Measurements from ENCODE around the gene CISH. TPM values are rescaled to one million over a fixed set of nuclear protein-coding genes. Genes with fewer than 3 reads are reported as not detected.
A peak's percentile ranks its signal among the peaks of the same experiment; 100 is the strongest.

The CISH gene
- total and polyA plus RNA-seq, 9 donors = 6.2 to 28.0 (median 21.9) TPM

DNA sequence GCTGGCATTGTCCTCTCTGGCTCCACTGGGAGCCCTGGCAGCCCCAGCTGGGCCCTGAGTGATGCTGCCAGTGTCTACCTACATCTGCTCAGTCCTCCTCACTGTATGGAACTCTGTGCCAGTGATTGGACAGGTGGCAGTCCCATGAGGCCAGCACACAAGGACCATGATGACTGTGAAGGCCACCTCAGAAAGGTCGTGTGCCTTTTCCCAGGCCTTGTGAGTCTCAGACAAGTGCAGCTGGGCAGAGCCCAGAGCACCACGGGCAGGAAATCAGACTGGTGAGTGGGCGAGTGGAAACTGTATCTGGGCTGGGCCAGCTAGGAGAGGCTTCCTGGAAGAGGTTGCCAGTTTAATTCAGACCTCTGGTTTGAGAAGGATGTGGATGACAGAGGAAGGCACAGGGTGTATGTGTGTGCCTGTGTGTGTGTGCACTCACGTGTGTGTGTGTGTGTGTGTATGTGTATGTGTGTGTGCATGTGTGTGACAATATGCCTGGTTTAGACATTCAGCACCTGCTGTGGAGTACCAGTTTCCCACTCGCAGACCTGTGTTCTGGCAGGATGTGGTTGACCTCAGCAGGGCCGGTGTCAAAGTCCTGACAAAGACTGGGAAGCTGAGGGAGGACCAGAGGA is 12.4 kb upstream of the CISH start:
- DNase-seq = no peak

DNA sequence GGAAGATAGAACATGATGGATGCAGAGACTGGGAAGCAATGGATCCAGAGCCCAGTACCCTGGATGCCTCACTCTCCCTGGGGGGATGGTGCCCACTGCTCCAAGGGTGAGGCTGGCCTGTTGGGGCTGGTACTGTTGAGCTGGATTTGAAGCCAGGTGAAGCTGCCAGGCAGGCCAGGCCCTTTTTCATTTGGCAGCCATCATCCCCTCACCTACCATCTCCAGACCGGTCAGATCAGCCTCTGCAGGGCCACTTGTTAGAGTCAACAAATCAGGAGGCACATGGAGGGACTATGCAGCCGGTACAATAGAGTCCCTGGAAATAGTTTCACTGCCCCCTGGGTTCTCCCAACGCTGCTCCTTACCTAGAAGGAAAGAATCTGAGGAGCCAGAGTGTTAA is 11.3 kb upstream of the CISH start:
- Histone ChIP-seq H3K9me3 (no peaks in the 10 kb centered on the region), H3K27ac (no peak overlapping the region), H3K36me3 (no peaks in the 10 kb centered on the region), H3K4me3 (no peak overlapping the region), H3K4me1 (ENCODE audit: insufficient read depth) (peaks cover 2% of the 10 kb centered on the region), H3K27me3 (no peaks in the 10 kb centered on the region)
- 82 to 85% (median 83%) methylated on average over 3 of the region's 3 CpGs for WGBS, 3 donors
- no peak for DNase-seq
- TF ChIP-seq POLR2A (IDR thresholded peaks at IDR 0.05) = no peak
- no peak for TF ChIP-seq EP300 (IDR thresholded peaks at IDR 0.05)
- intact Hi-C loops (cut with DNase I) = no loop called here

More for the DNA sequence above, 12.4 kb upstream of the CISH start:
- Histone ChIP-seq H3K27ac (no peak overlapping the region), H3K36me3 (no peaks in the 10 kb centered on the region), H3K4me1 (ENCODE audit: insufficient read depth) (peaks cover 2% of the 10 kb centered on the region), H3K27me3 (no peaks in the 10 kb centered on the region), H3K9me3 (no peaks in the 10 kb centered on the region), H3K4me3 (no peak overlapping the region)
- 58 to 67% (median 62%) methylated on average over 6 of the region's 6 CpGs for WGBS, 3 donors
- TF ChIP-seq, protein P1, sequence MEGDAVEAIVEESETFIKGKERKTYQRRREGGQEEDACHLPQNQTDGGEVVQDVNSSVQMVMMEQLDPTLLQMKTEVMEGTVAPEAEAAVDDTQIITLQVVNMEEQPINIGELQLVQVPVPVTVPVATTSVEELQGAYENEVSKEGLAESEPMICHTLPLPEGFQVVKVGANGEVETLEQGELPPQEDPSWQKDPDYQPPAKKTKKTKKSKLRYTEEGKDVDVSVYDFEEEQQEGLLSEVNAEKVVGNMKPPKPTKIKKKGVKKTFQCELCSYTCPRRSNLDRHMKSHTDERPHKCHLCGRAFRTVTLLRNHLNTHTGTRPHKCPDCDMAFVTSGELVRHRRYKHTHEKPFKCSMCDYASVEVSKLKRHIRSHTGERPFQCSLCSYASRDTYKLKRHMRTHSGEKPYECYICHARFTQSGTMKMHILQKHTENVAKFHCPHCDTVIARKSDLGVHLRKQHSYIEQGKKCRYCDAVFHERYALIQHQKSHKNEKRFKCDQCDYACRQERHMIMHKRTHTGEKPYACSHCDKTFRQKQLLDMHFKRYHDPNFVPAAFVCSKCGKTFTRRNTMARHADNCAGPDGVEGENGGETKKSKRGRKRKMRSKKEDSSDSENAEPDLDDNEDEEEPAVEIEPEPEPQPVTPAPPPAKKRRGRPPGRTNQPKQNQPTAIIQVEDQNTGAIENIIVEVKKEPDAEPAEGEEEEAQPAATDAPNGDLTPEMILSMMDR (IDR thresholded peaks at IDR 0.05) = no peak
- TF ChIP-seq POLR2A (IDR thresholded peaks at IDR 0.05) = no peak
- TF ChIP-seq EP300 (IDR thresholded peaks at IDR 0.05) = no peak
- intact Hi-C loops (cut with DNase I) = no loop called here

DNA sequence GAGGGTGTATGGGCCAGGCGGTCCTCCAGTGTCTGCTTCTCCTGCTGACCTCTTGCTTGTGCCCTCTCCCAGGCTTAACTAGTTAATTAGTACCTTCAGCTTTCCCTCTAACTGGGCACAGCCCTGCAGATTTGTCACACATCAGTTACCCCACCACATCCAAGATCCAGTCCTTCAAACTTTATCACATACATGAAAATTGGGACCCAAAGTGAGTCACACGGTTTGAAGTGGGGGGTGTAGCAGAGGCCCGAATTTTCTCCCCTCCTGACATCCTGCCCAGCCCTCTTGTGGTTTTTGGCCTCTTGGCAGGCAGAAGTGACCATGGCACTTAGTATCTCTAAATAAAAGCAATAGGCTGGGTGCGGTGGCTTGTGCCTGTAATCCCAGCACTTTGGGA is 9.2 kb upstream of the CISH start:
- Histone ChIP-seq H3K4me3 (no peak overlapping the region), H3K9me3 (no peaks in the 10 kb centered on the region), H3K4me1 (ENCODE audit: insufficient read depth) (peaks cover 5% of the 10 kb centered on the region), H3K27ac (no peak overlapping the region), H3K27me3 (no peaks in the 10 kb centered on the region), H3K36me3 (no peaks in the 10 kb centered on the region)
- DNase-seq = no peak
- 61 to 67% (median 64%) methylated on average over 4 of the region's 4 CpGs for WGBS, 3 donors
- TF ChIP-seq, protein P1 (IDR thresholded peaks at IDR 0.05) = no peak
- TF ChIP-seq EP300 (IDR thresholded peaks at IDR 0.05) = no peak
- intact Hi-C loops (cut with DNase I) = no loop called here

DNA sequence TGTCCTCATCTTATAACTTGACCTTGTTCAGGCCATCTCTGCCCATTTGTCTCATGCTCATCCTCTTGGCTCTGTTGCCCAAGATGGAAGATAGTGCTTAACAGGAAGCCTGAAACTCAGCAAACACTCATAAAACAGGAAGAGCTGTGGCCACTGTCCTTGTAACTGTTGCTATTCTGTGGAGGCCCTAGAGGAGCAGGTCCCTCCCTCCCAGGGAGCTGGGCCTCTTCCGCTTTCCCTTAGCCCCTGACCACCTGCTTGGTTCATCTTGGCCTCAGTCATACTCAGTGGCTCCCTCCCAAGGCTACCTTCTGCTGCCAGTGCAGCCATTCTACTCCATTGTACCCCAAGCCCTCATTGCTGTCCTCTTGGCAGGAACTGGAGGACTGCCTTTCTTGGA is 8.8 kb upstream of the CISH start:
- Histone ChIP-seq H3K4me1 (ENCODE audit: insufficient read depth) (peaks cover 5% of the 10 kb centered on the region), H3K27ac (no peak overlapping the region), H3K27me3 (no peaks in the 10 kb centered on the region), H3K9me3 (no peaks in the 10 kb centered on the region), H3K36me3 (no peaks in the 10 kb centered on the region), H3K4me3 (no peak overlapping the region)
- intact Hi-C loops (cut with DNase I) = no loop called here
- WGBS, 3 donors = 90 to 100% (median 100%) methylated on average over 1 of the region's 1 CpG
- TF ChIP-seq, protein P1 (IDR thresholded peaks at IDR 0.05) = no peak
- TF ChIP-seq POLR2A (IDR thresholded peaks at IDR 0.05) = no peak
- no peak for TF ChIP-seq EP300 (IDR thresholded peaks at IDR 0.05)
- DNase-seq = no peak

DNA sequence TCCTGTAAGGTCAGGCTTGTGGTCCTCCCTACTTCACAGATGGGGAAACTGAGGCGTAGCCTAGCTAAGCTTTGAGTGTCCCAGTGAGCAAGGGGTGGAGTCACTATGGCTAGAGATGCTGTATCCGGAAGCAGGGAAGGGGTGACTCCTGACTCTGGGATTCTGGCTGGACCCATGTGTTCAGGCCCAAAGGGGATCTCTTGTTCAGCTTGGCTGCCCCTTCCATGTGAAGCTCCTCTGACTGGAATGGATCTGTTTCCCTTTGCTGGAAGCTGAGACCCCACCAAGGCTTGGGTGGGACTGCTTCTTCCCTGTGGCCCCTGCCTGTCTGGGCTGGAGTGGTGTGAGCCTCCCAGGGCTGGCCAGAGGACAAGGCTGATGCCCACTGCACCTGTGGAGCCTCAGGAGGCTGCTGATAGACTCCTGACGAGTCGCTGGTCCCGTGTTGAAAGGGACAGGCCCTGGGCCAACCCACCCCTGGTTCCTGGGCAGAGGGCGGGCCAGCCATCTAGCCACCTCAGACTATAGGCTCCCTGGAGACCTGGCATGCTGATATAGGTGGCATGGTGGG is 6.4 kb upstream of the CISH start:
- no peaks in the 10 kb centered on the region for H3K36me3 ChIP-seq
- H3K27me3 ChIP-seq = no peaks in the 10 kb centered on the region
- peak in 3 of 5 donors; percentile 48 to 54 (median 50) for DNase-seq
- intact Hi-C loops (cut with DNase I) = loop anchor here in 3 of 4 donors (5.0 to 10.0 kb wide), 6 partner anchors 113 to 1327 kb away; partner anchors contain the start of genes MANF (in 2 of the 3), CACNA2D2 (in 1 of the 3), PARP3 (in 1 of the 3) and RBM15B (in 1 of the 3)
- peak overlapping the region; percentile 54 for H3K4me3 ChIP-seq
- no peaks in the 10 kb centered on the region for H3K9me3 ChIP-seq
- WGBS, 3 donors = 61 to 77% (median 73%) methylated on average over 6 of the region's 6 CpGs
- H3K4me1 ChIP-seq (ENCODE audit: insufficient read depth) = peaks cover 7% of the 10 kb centered on the region
- H3K27ac ChIP-seq = peak overlapping the region; percentile 50 to 85
- TF ChIP-seq POLR2A (IDR thresholded peaks at IDR 0.05) (no peak), EP300 (IDR thresholded peaks at IDR 0.05) (no peak)
- TF ChIP-seq, protein P1 (IDR thresholded peaks at IDR 0.05) = no peak

Data from ovary (tissue), 9 donors.